Measurements from ENCODE around the gene ZFYVE1. TPM values are rescaled to one million over a fixed set of nuclear protein-coding genes. Genes with fewer than 3 reads are reported as not detected.

Gene ZFYVE1
- total and polyA plus RNA-seq, 2 of the 13 experiments (the other 11 are each of a cell fraction or from before 2014, with no cell fraction given): 2.6 to 5.3 TPM

DNA sequence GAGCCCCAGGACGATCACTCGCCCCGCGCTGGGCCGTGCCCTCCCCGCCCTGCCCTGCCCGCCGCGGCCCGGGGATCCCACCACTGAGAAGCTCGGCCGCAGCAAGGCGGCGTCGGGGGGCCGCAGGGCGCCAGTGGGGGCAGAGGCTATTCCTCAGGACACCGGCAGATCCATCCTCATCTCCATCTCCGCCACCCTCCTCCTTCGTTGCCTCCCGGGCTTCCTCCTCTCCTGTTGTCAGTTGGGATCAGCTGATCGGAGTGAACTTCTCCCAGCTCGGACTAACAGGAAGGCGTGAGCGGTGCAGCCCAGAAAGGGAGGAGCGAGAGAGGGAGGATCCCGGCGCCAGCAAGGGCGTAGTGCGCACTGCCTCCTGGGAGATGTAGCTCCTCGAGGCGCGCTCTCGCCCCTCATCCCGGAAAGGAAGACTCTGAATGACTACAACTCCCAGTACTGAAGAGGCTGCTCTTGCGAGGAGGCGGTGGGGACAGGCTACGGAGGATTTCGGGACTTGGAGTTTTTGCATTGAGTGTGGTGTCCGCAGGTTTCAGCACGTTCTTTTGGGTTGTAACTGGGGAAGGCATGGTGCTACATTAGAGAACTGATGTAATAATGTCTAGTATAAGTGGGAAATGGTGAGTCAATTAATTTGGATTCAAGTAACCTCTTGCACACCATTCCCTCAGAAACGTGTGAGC lies at the start of gene ZFYVE1 (continued):
- TF ChIP-seq NCOA2 (CRISPR knock-in tag; IDR thresholded peaks at IDR 0.05): 0 out of 2 replicates have a peak, but pooled peaks have one; percentile 8
- TF ChIP-seq MYNN (CRISPR knock-in tag; IDR thresholded peaks at IDR 0.05; ENCODE audit: low read depth): no peak
- TF ChIP-seq, protein P1, sequence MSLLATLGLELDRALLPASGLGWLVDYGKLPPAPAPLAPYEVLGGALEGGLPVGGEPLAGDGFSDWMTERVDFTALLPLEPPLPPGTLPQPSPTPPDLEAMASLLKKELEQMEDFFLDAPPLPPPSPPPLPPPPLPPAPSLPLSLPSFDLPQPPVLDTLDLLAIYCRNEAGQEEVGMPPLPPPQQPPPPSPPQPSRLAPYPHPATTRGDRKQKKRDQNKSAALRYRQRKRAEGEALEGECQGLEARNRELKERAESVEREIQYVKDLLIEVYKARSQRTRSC (CRISPR knock-in tag; IDR thresholded peaks at IDR 0.05; ENCODE audit: low read depth): no peak
- no peak for TF ChIP-seq NPAS2 (CRISPR knock-in tag; IDR thresholded peaks at IDR 0.05; ENCODE audit: borderline replicate concordance)
- TF ChIP-seq, protein P2, sequence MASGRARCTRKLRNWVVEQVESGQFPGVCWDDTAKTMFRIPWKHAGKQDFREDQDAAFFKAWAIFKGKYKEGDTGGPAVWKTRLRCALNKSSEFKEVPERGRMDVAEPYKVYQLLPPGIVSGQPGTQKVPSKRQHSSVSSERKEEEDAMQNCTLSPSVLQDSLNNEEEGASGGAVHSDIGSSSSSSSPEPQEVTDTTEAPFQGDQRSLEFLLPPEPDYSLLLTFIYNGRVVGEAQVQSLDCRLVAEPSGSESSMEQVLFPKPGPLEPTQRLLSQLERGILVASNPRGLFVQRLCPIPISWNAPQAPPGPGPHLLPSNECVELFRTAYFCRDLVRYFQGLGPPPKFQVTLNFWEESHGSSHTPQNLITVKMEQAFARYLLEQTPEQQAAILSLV (CRISPR knock-in tag; IDR thresholded peaks at IDR 0.05; ENCODE audit: borderline replicate concordance): peak; percentile 62; the same call in 1 of the 2 replicates
- TF ChIP-seq MXI1 (IDR thresholded peaks at IDR 0.05; ENCODE audit: borderline replicate concordance, low read depth, low read length): peak; percentile 88; the same call in 2 of the 3 replicates
- peak; percentile 16; the same call in 1 of the 2 replicates for TF ChIP-seq DR1 (CRISPR knock-in tag; IDR thresholded peaks at IDR 0.05)
- no peak; the same call in 1 of the 2 replicates for TF ChIP-seq ZFP82 (CRISPR knock-in tag; IDR thresholded peaks at IDR 0.05; ENCODE audit: borderline replicate concordance)
- 0 out of 2 replicates have a peak, but pooled peaks have one; percentile 38 for TF ChIP-seq MEIS2 (CRISPR knock-in tag; IDR thresholded peaks at IDR 0.05)
- TF ChIP-seq ARNT2 (CRISPR knock-in tag; IDR thresholded peaks at IDR 0.05; ENCODE audit: low read depth): 0 out of 2 replicates have a peak, but pooled peaks have one; percentile 45
- peak; percentile 100 for TF ChIP-seq THAP11 (CRISPR knock-in tag; IDR thresholded peaks at IDR 0.05)
- peak; percentile 70 for TF ChIP-seq PHF20 (CRISPR knock-in tag; IDR thresholded peaks at IDR 0.05)
- TF ChIP-seq FOXC1 (CRISPR knock-in tag; IDR thresholded peaks at IDR 0.05; ENCODE audit: borderline replicate concordance): 0 out of 2 replicates have a peak, but pooled peaks have one; percentile 14
- TF ChIP-seq ZNF547 (CRISPR knock-in tag; IDR thresholded peaks at IDR 0.05): peak; percentile 32; the same call in 1 of the 2 replicates
- TF ChIP-seq, protein P3, sequence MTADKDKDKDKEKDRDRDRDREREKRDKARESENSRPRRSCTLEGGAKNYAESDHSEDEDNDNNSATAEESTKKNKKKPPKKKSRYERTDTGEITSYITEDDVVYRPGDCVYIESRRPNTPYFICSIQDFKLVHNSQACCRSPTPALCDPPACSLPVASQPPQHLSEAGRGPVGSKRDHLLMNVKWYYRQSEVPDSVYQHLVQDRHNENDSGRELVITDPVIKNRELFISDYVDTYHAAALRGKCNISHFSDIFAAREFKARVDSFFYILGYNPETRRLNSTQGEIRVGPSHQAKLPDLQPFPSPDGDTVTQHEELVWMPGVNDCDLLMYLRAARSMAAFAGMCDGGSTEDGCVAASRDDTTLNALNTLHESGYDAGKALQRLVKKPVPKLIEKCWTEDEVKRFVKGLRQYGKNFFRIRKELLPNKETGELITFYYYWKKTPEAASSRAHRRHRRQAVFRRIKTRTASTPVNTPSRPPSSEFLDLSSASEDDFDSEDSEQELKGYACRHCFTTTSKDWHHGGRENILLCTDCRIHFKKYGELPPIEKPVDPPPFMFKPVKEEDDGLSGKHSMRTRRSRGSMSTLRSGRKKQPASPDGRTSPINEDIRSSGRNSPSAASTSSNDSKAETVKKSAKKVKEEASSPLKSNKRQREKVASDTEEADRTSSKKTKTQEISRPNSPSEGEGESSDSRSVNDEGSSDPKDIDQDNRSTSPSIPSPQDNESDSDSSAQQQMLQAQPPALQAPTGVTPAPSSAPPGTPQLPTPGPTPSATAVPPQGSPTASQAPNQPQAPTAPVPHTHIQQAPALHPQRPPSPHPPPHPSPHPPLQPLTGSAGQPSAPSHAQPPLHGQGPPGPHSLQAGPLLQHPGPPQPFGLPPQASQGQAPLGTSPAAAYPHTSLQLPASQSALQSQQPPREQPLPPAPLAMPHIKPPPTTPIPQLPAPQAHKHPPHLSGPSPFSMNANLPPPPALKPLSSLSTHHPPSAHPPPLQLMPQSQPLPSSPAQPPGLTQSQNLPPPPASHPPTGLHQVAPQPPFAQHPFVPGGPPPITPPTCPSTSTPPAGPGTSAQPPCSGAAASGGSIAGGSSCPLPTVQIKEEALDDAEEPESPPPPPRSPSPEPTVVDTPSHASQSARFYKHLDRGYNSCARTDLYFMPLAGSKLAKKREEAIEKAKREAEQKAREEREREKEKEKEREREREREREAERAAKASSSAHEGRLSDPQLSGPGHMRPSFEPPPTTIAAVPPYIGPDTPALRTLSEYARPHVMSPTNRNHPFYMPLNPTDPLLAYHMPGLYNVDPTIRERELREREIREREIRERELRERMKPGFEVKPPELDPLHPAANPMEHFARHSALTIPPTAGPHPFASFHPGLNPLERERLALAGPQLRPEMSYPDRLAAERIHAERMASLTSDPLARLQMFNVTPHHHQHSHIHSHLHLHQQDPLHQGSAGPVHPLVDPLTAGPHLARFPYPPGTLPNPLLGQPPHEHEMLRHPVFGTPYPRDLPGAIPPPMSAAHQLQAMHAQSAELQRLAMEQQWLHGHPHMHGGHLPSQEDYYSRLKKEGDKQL (CRISPR knock-in tag; IDR thresholded peaks at IDR 0.05; ENCODE audit: low read depth): no peak
- TF ChIP-seq ATF7-NPFF (CRISPR knock-in tag; IDR thresholded peaks at IDR 0.05; ENCODE audit: low read depth): no peak
- TF ChIP-seq ESRRA (CRISPR knock-in tag; IDR thresholded peaks at IDR 0.05; ENCODE audit: low read depth): no peak
- TF ChIP-seq, protein P4, sequence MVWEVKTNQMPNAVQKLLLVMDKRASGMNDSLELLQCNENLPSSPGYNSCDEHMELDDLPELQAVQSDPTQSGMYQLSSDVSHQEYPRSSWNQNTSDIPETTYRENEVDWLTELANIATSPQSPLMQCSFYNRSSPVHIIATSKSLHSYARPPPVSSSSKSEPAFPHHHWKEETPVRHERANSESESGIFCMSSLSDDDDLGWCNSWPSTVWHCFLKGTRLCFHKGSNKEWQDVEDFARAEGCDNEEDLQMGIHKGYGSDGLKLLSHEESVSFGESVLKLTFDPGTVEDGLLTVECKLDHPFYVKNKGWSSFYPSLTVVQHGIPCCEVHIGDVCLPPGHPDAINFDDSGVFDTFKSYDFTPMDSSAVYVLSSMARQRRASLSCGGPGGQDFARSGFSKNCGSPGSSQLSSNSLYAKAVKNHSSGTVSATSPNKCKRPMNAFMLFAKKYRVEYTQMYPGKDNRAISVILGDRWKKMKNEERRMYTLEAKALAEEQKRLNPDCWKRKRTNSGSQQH (CRISPR knock-in tag; IDR thresholded peaks at IDR 0.05; ENCODE audit: low read depth): no peak
- no peak for TF ChIP-seq ZNF589 (CRISPR knock-in tag; conservative IDR thresholded peaks at IDR 0.05)

Measured in HepG2 (cell line).